HEK293 (cell line): ENCODE measurements around the gene PLEKHB1.

Experiments
- CTCF ChIA-PET: fragments of 350-600 bp; formaldehyde crosslinking; extraction: SDS; loops from one replicate; lab custom pipeline; 2021; ENCODE audit warnings: antibody characterized with exemption; lab: Yijun Ruan, JAX
- POLR2A ChIA-PET: fragments of 300-600 bp; formaldehyde crosslinking; extraction: SDS; loops from one replicate; lab custom pipeline; 2020; ENCODE audit warnings: antibody characterized with exemption, inconsistent platforms; lab: Yijun Ruan, JAX
- H3K27ac ChIP-seq: fragments of 200-500 bp; sonication (Bioruptor generic); 2 replicates; pipeline ENCODE4 v1.5.1; 2014; ENCODE audit warnings: low read depth, low read length, control low read depth, inconsistent platforms; ENCODE audit errors: extremely low read depth
- H3K36me3 ChIP-seq, 2 experiments: fragments of 200-500 bp in 1 of 2; sonication (Bioruptor generic) in 1 of 2; 1 replicate in 1 of 2; 2 replicates in 1 of 2; pipeline ENCODE4 v1.5.1; 2014 to 2017; ENCODE audit warnings: inconsistent platforms in 2 of 2, low read length in 2 of 2; ENCODE audit not compliant: control insufficient read depth in 2 of 2, insufficient read depth in 1 of 2
- H3K4me1 ChIP-seq: fragments of 200-500 bp; sonication (Bioruptor generic); 2 replicates; pipeline ENCODE4 v1.5.1; 2014; ENCODE audit warnings: mild to moderate bottlenecking, low read length, inconsistent platforms; ENCODE audit not compliant: control insufficient read depth, insufficient read depth
- H3K4me3 ChIP-seq: 2 replicates; pipeline ENCODE4 v1.5.1; 2011; ENCODE audit warnings: low read depth, mild to moderate bottlenecking, control low read depth, low read length, moderate library complexity
- H3K9me3 ChIP-seq: fragments of 200-500 bp; sonication (Bioruptor generic); 2 replicates; pipeline ENCODE4 v1.5.1; 2014; ENCODE audit warnings: low read depth, low read length, inconsistent platforms; ENCODE audit not compliant: control insufficient read depth, insufficient read depth
- OVOL3 ChIP-seq: fragments of 450-650 bp; formaldehyde crosslinking; IDR thresholded peaks from 2 replicates; pipeline ENCODE4 v1.5.1; 2016; ENCODE audit warnings: missing biosample characterization, missing genetic modification characterization
- SP7 ChIP-seq: fragments of 450-650 bp; formaldehyde crosslinking; IDR thresholded peaks from 2 replicates; pipeline ENCODE4 v1.5.1; 2016; ENCODE audit warnings: missing biosample characterization, missing genetic modification characterization
- TRIM28 ChIP-seq: IDR thresholded peaks from 2 replicates; pipeline ENCODE4 v1.6.1; 2011; ENCODE audit warnings: low read length, control low read depth, borderline replicate concordance
- YY2 ChIP-seq: fragments of 450-650 bp; formaldehyde crosslinking; IDR thresholded peaks from 2 replicates; pipeline ENCODE4 v1.5.1; 2016; ENCODE audit warnings: missing biosample characterization, missing genetic modification characterization
- ZBTB17 ChIP-seq: fragments of 450-650 bp; formaldehyde crosslinking; IDR thresholded peaks from 2 replicates; pipeline ENCODE4 v1.5.1; 2016; ENCODE audit warnings: missing biosample characterization, missing genetic modification characterization
- ZBTB20 ChIP-seq: fragments of 450-650 bp; formaldehyde crosslinking; IDR thresholded peaks from 2 replicates; pipeline ENCODE4 v1.5.1; 2016; ENCODE audit warnings: missing biosample characterization, missing genetic modification characterization
- ZNF211 ChIP-seq: fragments of 450-650 bp; formaldehyde crosslinking; IDR thresholded peaks from 2 replicates; pipeline ENCODE4 v1.5.1; 2016; ENCODE audit warnings: low read depth, missing biosample characterization, missing genetic modification characterization
- ZNF335 ChIP-seq: fragments of 450-650 bp; formaldehyde crosslinking; conservative IDR thresholded peaks from 2 replicates; pipeline ENCODE4 v1.5.1; 2016; ENCODE audit warnings: missing biosample characterization, missing genetic modification characterization
- ZNF394 ChIP-seq: fragments of 450-650 bp; formaldehyde crosslinking; IDR thresholded peaks from 2 replicates; pipeline ENCODE4 v1.5.1; 2016; ENCODE audit warnings: missing biosample characterization, missing genetic modification characterization, mild to moderate bottlenecking, moderate library complexity, borderline replicate concordance
- ZNF48 ChIP-seq: fragments of 450-650 bp; formaldehyde crosslinking; IDR thresholded peaks from 2 replicates; pipeline ENCODE4 v1.5.1; 2016; ENCODE audit warnings: missing biosample characterization, missing genetic modification characterization
- ZNF548 ChIP-seq: fragments of 450-650 bp; formaldehyde crosslinking; IDR thresholded peaks from 2 replicates; pipeline ENCODE4 v1.5.1; 2016; ENCODE audit warnings: missing biosample characterization, missing genetic modification characterization
- ZNF560 ChIP-seq: fragments of 450-650 bp; formaldehyde crosslinking; IDR thresholded peaks from 2 replicates; pipeline ENCODE4 v1.5.1; 2017; ENCODE audit warnings: missing biosample characterization, missing genetic modification characterization, borderline replicate concordance
- ZNF624 ChIP-seq: fragments of 450-650 bp; formaldehyde crosslinking; IDR thresholded peaks from 2 replicates; pipeline ENCODE4 v1.5.1; 2017; ENCODE audit warnings: missing biosample characterization, missing genetic modification characterization
- ZNF626 ChIP-seq: fragments of 450-650 bp; sonication (Bioruptor Pico); formaldehyde crosslinking; IDR thresholded peaks from 2 replicates; pipeline ENCODE4 v1.5.1; 2018; ENCODE audit warnings: missing biosample characterization, missing genetic modification characterization, inconsistent platforms
- ZNF664 ChIP-seq: fragments of 450-650 bp; formaldehyde crosslinking; IDR thresholded peaks from 2 replicates; pipeline ENCODE4 v1.5.1; 2016; ENCODE audit warnings: missing biosample characterization, missing genetic modification characterization
- ZNF777 ChIP-seq: fragments of 450-650 bp; formaldehyde crosslinking; IDR thresholded peaks from 2 replicates; pipeline ENCODE4 v1.5.1; 2017; ENCODE audit warnings: missing biosample characterization, missing genetic modification characterization, borderline replicate concordance
- TF ChIP-seq, protein P1 (sequence below): fragments of 450-650 bp; formaldehyde crosslinking; conservative IDR thresholded peaks from 2 replicates; pipeline ENCODE4 v1.5.1; 2016; ENCODE audit warnings: low read depth, missing biosample characterization, missing genetic modification characterization
- TF ChIP-seq, protein P2 (sequence below): fragments of 450-650 bp; formaldehyde crosslinking; IDR thresholded peaks from 2 replicates; pipeline ENCODE4 v1.5.1; 2016; ENCODE audit warnings: missing biosample characterization, missing genetic modification characterization, low read depth
- TF ChIP-seq, protein P3 (sequence below): fragments of 450-650 bp; formaldehyde crosslinking; IDR thresholded peaks from 2 replicates; pipeline ENCODE4 v1.5.1; 2016; ENCODE audit warnings: missing biosample characterization, missing genetic modification characterization, borderline replicate concordance
- TF ChIP-seq, protein P4 (sequence below): fragments of 450-650 bp; formaldehyde crosslinking; IDR thresholded peaks from 2 replicates; pipeline ENCODE4 v1.5.1; 2016; ENCODE audit warnings: missing biosample characterization, missing genetic modification characterization

Gene PLEKHB1

DNA sequence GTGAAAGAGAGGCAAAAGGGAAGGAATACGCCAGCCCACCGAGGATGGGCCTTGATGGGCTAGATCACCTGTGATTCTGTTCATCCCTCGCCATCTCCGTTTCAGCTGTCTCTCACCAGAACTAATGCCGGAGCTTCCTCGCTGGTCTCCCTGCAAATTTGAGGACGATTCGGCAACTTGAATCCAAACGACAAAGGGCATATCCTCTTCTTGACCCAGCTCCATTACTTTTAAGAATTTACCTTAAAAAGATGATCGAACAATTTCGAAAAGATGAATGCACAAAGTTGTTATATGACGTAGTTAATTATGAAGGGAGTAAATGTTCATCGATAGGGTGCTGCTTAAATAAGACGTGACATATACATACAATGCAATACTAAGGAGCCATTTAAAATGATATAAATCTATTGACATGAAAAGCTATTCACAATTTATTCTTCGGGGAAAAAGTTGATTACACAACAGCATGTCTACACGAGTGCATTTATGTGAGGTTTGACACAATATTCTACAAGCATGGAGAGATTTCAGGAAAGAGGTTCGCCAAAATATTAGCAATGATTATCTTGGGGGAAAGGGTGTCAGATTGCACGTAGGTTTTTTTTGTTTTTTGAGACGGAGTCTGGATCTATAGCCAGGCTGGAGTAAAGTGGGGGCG, 47.5 kb upstream of the PLEKHB1 start:
- POLR2A ChIA-PET, result interaction anchor here (0.6 to 1.3 kb wide), 12 partner anchors 26 to 512 kb away, joined by 3 to 12 read pairs (median 4); partner anchors contain the start of gene RAB6A
- H3K36me3 ChIP-seq, result no peaks in the 10 kb centered on the region
- H3K4me3 ChIP-seq, result peak overlapping the region; percentile 97
- CTCF ChIA-PET, result interaction anchor here (0.6 to 1.3 kb wide), 7 partner anchors 28 to 1114 kb away, joined by 3 to 5 read pairs (median 3); no protein-coding TSS in a partner anchor
- peaks cover 5% of the 10 kb centered on the region; the same call in 1 of the 2 replicates for H3K4me1 ChIP-seq
- TF ChIP-seq YY2 (tag by site-specific recombination) (no peak), ZNF626 (tag by site-specific recombination) (no peak), OVOL3 (tag by site-specific recombination) (no peak), ZNF48 (no peak), ZNF335 (tag by site-specific recombination) (peak; percentile 63), ZBTB20 (tag by site-specific recombination) (0 out of 2 replicates have a peak, but pooled peaks have one; percentile 8), ZNF211 (no peak), ZNF777 (tag by site-specific recombination) (no peak), ZBTB17 (peak; percentile 50; the same call in 1 of the 2 replicates), ZNF624 (no peak), ZNF664 (tag by site-specific recombination) (no peak), TRIM28 (peak; percentile 56; the same call in 1 of the 2 replicates), ZNF548 (no peak)
- TF ChIP-seq, protein P1, sequence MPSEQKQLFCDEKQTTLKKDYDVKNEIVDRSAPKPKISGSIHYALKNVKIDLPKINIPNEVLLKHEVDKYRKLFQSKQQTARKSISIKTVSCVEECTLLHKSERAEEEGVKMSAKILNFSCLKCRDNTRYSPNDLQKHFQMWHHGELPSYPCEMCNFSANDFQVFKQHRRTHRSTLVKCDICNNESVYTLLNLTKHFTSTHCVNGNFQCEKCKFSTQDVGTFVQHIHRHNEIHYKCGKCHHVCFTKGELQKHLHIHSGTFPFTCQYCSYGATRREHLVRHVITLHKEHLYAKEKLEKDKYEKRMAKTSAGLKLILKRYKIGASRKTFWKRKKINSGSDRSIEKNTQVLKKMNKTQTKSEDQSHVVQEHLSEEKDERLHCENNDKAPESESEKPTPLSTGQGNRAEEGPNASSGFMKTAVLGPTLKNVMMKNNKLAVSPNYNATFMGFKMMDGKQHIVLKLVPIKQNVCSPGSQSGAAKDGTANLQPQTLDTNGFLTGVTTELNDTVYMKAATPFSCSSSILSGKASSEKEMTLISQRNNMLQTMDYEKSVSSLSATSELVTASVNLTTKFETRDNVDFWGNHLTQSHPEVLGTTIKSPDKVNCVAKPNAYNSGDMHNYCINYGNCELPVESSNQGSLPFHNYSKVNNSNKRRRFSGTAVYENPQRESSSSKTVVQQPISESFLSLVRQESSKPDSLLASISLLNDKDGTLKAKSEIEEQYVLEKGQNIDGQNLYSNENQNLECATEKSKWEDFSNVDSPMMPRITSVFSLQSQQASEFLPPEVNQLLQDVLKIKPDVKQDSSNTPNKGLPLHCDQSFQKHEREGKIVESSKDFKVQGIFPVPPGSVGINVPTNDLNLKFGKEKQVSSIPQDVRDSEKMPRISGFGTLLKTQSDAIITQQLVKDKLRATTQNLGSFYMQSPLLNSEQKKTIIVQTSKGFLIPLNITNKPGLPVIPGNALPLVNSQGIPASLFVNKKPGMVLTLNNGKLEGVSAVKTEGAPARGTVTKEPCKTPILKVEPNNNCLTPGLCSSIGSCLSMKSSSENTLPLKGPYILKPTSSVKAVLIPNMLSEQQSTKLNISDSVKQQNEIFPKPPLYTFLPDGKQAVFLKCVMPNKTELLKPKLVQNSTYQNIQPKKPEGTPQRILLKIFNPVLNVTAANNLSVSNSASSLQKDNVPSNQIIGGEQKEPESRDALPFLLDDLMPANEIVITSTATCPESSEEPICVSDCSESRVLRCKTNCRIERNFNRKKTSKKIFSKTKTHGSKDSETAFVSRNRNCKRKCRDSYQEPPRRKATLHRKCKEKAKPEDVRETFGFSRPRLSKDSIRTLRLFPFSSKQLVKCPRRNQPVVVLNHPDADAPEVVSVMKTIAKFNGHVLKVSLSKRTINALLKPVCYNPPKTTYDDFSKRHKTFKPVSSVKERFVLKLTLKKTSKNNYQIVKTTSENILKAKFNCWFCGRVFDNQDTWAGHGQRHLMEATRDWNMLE (tag by site-specific recombination), result 0 out of 2 replicates have a peak, but pooled peaks have one; percentile 1
- TF ChIP-seq, protein P2, sequence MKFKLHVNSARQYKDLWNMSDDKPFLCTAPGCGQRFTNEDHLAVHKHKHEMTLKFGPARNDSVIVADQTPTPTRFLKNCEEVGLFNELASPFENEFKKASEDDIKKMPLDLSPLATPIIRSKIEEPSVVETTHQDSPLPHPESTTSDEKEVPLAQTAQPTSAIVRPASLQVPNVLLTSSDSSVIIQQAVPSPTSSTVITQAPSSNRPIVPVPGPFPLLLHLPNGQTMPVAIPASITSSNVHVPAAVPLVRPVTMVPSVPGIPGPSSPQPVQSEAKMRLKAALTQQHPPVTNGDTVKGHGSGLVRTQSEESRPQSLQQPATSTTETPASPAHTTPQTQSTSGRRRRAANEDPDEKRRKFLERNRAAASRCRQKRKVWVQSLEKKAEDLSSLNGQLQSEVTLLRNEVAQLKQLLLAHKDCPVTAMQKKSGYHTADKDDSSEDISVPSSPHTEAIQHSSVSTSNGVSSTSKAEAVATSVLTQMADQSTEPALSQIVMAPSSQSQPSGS, result peak; percentile 89
- no peaks in the 10 kb centered on the region for H3K9me3 ChIP-seq
- H3K27ac ChIP-seq, result peak overlapping the region; percentile 87; the same call in 1 of the 2 replicates

DNA sequence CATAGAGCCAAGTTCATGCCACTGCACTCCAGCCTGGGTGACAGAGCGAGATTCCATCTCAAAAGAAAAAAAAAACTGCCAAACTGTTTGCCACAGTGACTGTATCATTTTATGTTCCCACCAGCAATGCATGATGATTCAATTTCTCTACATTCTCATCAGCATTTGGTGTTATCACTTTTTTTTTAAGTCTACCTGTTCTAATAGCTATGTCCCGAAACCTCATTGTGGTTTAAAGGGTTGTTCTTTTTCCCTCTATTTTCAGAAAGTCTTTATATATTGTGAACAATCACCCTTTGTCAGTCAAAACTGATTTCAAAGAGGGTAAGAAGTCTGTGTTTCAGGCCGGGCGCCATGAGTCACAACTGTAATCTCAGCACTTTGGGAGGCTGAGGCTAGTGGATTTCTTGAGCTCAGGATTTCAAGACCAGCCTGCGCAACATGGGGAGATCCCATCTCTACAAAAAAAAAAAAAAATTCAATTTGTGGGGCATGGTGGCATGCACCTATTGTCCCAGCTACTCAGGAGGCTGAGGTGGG, 33.7 kb upstream of the PLEKHB1 start:
- no peaks in the 10 kb centered on the region for H3K4me1 ChIP-seq
- CTCF ChIA-PET, result interaction anchor here (0.6 to 2.1 kb wide), 5 partner anchors 11 to 146 kb away, joined by 3 to 8 read pairs (median 3); no protein-coding TSS in a partner anchor
- H3K27ac ChIP-seq, result no peak overlapping the region
- H3K9me3 ChIP-seq, result no peaks in the 10 kb centered on the region
- no peak for TF ChIP-seq SP7 (tag by site-specific recombination)
- TF ChIP-seq, protein P3, sequence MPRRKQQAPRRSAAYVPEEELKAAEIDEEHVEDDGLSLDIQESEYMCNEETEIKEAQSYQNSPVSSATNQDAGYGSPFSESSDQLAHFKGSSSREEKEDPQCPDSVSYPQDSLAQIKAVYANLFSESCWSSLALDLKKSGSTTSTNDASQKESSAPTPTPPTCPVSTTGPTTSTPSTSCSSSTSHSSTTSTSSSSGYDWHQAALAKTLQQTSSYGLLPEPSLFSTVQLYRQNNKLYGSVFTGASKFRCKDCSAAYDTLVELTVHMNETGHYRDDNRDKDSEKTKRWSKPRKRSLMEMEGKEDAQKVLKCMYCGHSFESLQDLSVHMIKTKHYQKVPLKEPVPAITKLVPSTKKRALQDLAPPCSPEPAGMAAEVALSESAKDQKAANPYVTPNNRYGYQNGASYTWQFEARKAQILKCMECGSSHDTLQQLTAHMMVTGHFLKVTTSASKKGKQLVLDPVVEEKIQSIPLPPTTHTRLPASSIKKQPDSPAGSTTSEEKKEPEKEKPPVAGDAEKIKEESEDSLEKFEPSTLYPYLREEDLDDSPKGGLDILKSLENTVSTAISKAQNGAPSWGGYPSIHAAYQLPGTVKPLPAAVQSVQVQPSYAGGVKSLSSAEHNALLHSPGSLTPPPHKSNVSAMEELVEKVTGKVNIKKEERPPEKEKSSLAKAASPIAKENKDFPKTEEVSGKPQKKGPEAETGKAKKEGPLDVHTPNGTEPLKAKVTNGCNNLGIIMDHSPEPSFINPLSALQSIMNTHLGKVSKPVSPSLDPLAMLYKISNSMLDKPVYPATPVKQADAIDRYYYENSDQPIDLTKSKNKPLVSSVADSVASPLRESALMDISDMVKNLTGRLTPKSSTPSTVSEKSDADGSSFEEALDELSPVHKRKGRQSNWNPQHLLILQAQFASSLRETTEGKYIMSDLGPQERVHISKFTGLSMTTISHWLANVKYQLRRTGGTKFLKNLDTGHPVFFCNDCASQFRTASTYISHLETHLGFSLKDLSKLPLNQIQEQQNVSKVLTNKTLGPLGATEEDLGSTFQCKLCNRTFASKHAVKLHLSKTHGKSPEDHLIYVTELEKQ (tag by site-specific recombination), result no peak
- TF ChIP-seq ZNF560 (tag by site-specific recombination), result no peak
- TF ChIP-seq ZNF394 (tag by site-specific recombination), result no peak
- TF ChIP-seq, protein P4, sequence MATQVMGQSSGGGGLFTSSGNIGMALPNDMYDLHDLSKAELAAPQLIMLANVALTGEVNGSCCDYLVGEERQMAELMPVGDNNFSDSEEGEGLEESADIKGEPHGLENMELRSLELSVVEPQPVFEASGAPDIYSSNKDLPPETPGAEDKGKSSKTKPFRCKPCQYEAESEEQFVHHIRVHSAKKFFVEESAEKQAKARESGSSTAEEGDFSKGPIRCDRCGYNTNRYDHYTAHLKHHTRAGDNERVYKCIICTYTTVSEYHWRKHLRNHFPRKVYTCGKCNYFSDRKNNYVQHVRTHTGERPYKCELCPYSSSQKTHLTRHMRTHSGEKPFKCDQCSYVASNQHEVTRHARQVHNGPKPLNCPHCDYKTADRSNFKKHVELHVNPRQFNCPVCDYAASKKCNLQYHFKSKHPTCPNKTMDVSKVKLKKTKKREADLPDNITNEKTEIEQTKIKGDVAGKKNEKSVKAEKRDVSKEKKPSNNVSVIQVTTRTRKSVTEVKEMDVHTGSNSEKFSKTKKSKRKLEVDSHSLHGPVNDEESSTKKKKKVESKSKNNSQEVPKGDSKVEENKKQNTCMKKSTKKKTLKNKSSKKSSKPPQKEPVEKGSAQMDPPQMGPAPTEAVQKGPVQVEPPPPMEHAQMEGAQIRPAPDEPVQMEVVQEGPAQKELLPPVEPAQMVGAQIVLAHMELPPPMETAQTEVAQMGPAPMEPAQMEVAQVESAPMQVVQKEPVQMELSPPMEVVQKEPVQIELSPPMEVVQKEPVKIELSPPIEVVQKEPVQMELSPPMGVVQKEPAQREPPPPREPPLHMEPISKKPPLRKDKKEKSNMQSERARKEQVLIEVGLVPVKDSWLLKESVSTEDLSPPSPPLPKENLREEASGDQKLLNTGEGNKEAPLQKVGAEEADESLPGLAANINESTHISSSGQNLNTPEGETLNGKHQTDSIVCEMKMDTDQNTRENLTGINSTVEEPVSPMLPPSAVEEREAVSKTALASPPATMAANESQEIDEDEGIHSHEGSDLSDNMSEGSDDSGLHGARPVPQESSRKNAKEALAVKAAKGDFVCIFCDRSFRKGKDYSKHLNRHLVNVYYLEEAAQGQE, result no peak
- H3K36me3 ChIP-seq, result no peaks in the 10 kb centered on the region
- no peak overlapping the region for H3K4me3 ChIP-seq
- POLR2A ChIA-PET, result no interaction called here
